ENCODE results near the gene CAMKV. TPM values are rescaled to one million over a fixed set of nuclear protein-coding genes. Genes with fewer than 3 reads are reported as not detected.

The CAMKV gene
- polyA plus RNA-seq, 1 donor (not counting 4 experiments of a cell fraction or from before 2014, with no cell fraction given), result not detected

DNA sequence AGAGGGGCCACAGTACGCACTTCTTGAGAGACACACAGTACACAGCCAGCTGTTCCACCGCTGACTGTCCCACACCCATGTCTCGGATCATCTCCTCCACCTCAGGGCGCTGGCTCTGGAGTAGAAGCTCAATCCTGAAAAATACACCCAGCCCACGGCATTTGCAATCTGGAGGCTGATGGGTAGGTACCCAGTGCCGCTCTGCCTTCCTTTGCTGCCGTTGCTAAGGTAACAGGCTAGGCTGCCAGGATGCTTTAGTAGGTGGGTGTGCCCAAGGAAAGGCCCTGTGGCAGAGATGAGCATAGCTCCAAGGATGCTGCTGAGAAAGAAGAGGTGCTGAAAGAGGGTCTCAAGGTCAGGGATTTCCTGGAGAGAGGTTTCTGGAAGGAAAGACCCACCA lies 27.9 kb downstream of the CAMKV start:
- H3K9me1 ChIP-seq (ENCODE audit: control insufficient read depth, extremely low read depth, insufficient read depth, low read length), result no peaks in the 10 kb centered on the region
- H3K9me3 ChIP-seq (ENCODE audit: control insufficient read depth, low read depth, low read length), result no peaks in the 10 kb centered on the region
- dilution Hi-C loops (cut with MboI; ENCODE audit: extremely low pct_ligation_motif_present, low sequenced_read_pairs), result no loop called here
- H2AFZ ChIP-seq (ENCODE audit: control insufficient read depth, low read length), result no peak overlapping the region
- no peaks in the 10 kb centered on the region for H3K79me2 ChIP-seq (ENCODE audit: control insufficient read depth, insufficient read depth, low read length)
- no peak overlapping the region for H3K9ac ChIP-seq (ENCODE audit: control insufficient read depth, extremely low read depth, insufficient read depth, low read length)
- no peaks in the 10 kb centered on the region for H3K4me1 ChIP-seq (ENCODE audit: control insufficient read depth, extremely low read depth, insufficient read depth, low read length)
- H3K4me3 ChIP-seq (ENCODE audit: control insufficient read depth in 2 of 3, extremely low read depth in 1 of 3, insufficient read depth in 2 of 3, low read depth in 1 of 3, low read length in 3 of 3), result no peak overlapping the region
- no peaks in the 10 kb centered on the region for H4K20me1 ChIP-seq (ENCODE audit: control insufficient read depth, extremely low read depth, insufficient read depth, low read length)
- H3K36me3 ChIP-seq (ENCODE audit: control insufficient read depth in 2 of 2, extremely low read depth in 1 of 2, insufficient read depth in 2 of 2, low read length in 2 of 2), result peaks cover 0 to 12% of the 10 kb centered on the region in 2 experiments
- no peaks in the 10 kb centered on the region for H3K27me3 ChIP-seq (ENCODE audit: control insufficient read depth, extremely low read depth, insufficient read depth, low read length)
- DNase-seq (ENCODE audit: low read depth, low spot score) (no peak), FAIRE-seq (no peak)
- no peak overlapping the region for H3K4me2 ChIP-seq (ENCODE audit: control insufficient read depth, extremely low read depth, insufficient read depth, low read depth, low read length)
- H3K27ac ChIP-seq (ENCODE audit: control insufficient read depth, insufficient read depth, low read length), result no peak overlapping the region
- no peak for TF ChIP-seq EZH2 (IDR thresholded peaks at IDR 0.05; ENCODE audit: low read length)
- TF ChIP-seq, protein P1, sequence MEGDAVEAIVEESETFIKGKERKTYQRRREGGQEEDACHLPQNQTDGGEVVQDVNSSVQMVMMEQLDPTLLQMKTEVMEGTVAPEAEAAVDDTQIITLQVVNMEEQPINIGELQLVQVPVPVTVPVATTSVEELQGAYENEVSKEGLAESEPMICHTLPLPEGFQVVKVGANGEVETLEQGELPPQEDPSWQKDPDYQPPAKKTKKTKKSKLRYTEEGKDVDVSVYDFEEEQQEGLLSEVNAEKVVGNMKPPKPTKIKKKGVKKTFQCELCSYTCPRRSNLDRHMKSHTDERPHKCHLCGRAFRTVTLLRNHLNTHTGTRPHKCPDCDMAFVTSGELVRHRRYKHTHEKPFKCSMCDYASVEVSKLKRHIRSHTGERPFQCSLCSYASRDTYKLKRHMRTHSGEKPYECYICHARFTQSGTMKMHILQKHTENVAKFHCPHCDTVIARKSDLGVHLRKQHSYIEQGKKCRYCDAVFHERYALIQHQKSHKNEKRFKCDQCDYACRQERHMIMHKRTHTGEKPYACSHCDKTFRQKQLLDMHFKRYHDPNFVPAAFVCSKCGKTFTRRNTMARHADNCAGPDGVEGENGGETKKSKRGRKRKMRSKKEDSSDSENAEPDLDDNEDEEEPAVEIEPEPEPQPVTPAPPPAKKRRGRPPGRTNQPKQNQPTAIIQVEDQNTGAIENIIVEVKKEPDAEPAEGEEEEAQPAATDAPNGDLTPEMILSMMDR (optimal IDR thresholded peaks at IDR 0.05 in 1 of 3, IDR thresholded peaks at IDR 0.05 in 1 of 3, conservative IDR thresholded peaks at IDR 0.05 in 1 of 3; ENCODE audit: extremely low read depth in 1 of 3, insufficient read depth in 2 of 3, low read length in 3 of 3), result no peak

DNA sequence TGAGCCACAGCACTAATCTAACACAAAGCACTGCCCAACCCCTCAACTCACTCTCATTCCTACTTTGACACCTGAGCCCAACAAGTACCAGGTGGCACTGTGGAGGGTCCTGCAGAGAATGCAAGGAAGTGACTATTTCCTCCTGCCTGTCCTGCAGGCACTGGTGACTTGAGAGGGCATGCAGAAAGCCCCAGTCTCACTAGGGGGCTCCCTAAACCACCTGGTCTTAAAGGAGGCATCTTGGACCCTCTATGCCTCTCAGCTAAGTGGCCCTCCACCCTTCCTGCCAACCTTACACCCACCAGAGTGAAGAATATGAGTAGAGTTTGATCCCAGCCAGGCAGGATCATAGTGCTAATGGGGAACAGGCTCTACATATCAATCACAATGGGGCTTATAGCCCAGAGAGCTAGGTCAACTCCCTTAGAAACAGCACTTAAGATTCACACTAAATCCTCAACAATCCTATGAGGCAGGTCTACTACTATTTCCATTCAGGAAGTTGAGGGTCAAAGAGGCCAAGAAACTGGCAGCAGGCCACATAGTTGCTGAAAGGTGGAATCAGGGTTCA lies 28.5 kb downstream of the CAMKV start:
- H3K79me2 ChIP-seq (ENCODE audit: control insufficient read depth, insufficient read depth, low read length), result no peaks in the 10 kb centered on the region
- DNase-seq (ENCODE audit: low read depth, low spot score) (no peak), FAIRE-seq (no peak)
- H3K4me3 ChIP-seq (ENCODE audit: control insufficient read depth in 2 of 3, extremely low read depth in 1 of 3, insufficient read depth in 2 of 3, low read depth in 1 of 3, low read length in 3 of 3), result no peak overlapping the region
- peaks cover 0 to 12% of the 10 kb centered on the region in 2 experiments for H3K36me3 ChIP-seq (ENCODE audit: control insufficient read depth in 2 of 2, extremely low read depth in 1 of 2, insufficient read depth in 2 of 2, low read length in 2 of 2)
- H3K4me1 ChIP-seq (ENCODE audit: control insufficient read depth, extremely low read depth, insufficient read depth, low read length), result no peaks in the 10 kb centered on the region
- no peak overlapping the region for H3K4me2 ChIP-seq (ENCODE audit: control insufficient read depth, extremely low read depth, insufficient read depth, low read depth, low read length)
- TF ChIP-seq, protein P1 (optimal IDR thresholded peaks at IDR 0.05 in 1 of 3, IDR thresholded peaks at IDR 0.05 in 1 of 3, conservative IDR thresholded peaks at IDR 0.05 in 1 of 3; ENCODE audit: extremely low read depth in 1 of 3, insufficient read depth in 2 of 3, low read length in 3 of 3), result peak; percentile 22 to 60 (median 22)
- no peak for TF ChIP-seq EZH2 (IDR thresholded peaks at IDR 0.05; ENCODE audit: low read length)
- no peaks in the 10 kb centered on the region for H3K9me1 ChIP-seq (ENCODE audit: control insufficient read depth, extremely low read depth, insufficient read depth, low read length)
- no peaks in the 10 kb centered on the region for H3K9me3 ChIP-seq (ENCODE audit: control insufficient read depth, low read depth, low read length)
- H3K27me3 ChIP-seq (ENCODE audit: control insufficient read depth, extremely low read depth, insufficient read depth, low read length), result no peaks in the 10 kb centered on the region
- dilution Hi-C loops (cut with MboI; ENCODE audit: extremely low pct_ligation_motif_present, low sequenced_read_pairs), result no loop called here
- H3K9ac ChIP-seq (ENCODE audit: control insufficient read depth, extremely low read depth, insufficient read depth, low read length), result no peak overlapping the region
- H4K20me1 ChIP-seq (ENCODE audit: control insufficient read depth, extremely low read depth, insufficient read depth, low read length), result no peaks in the 10 kb centered on the region
- H3K27ac ChIP-seq (ENCODE audit: control insufficient read depth, insufficient read depth, low read length), result no peak overlapping the region
- H2AFZ ChIP-seq (ENCODE audit: control insufficient read depth, low read length), result no peak overlapping the region

Data from keratinocyte (primary cell).